LNCaP clone FGC (cell line): Measurements from ENCODE around the gene B3GNT3.
"Not testable (repeated sequence)": the region's sequence is repeated elsewhere in the genome, so short reads cannot be mapped to it uniquely, and the experiment has no call there.

ENCODE experiments used
- DNase-seq: peaks from one replicate; pipeline ENCODE4 v3.0.0-alpha.2; 2011; ENCODE audit warnings: low read depth
- H3K4me3 ChIP-seq: 2 replicates; pipeline ENCODE4 v1.5.1; 2011; ENCODE audit warnings: mild to moderate bottlenecking, low read depth, low read length, control low read depth
- TF ChIP-seq, protein P1 (sequence below): IDR thresholded peaks from 2 replicates; pipeline ENCODE4 v1.5.1; 2012; ENCODE audit warnings: mild to moderate bottlenecking; ENCODE audit not compliant: control insufficient read depth, insufficient read depth; ENCODE audit errors: extremely low read depth

The B3GNT3 gene

GRCh38 chr19:17790059-17790780, 4.7 kb upstream of the B3GNT3 start:
- no peak overlapping the region for H3K4me3 ChIP-seq
- TF ChIP-seq, protein P1, sequence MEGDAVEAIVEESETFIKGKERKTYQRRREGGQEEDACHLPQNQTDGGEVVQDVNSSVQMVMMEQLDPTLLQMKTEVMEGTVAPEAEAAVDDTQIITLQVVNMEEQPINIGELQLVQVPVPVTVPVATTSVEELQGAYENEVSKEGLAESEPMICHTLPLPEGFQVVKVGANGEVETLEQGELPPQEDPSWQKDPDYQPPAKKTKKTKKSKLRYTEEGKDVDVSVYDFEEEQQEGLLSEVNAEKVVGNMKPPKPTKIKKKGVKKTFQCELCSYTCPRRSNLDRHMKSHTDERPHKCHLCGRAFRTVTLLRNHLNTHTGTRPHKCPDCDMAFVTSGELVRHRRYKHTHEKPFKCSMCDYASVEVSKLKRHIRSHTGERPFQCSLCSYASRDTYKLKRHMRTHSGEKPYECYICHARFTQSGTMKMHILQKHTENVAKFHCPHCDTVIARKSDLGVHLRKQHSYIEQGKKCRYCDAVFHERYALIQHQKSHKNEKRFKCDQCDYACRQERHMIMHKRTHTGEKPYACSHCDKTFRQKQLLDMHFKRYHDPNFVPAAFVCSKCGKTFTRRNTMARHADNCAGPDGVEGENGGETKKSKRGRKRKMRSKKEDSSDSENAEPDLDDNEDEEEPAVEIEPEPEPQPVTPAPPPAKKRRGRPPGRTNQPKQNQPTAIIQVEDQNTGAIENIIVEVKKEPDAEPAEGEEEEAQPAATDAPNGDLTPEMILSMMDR: no peak
- DNase-seq: peak; percentile 17

DNA sequence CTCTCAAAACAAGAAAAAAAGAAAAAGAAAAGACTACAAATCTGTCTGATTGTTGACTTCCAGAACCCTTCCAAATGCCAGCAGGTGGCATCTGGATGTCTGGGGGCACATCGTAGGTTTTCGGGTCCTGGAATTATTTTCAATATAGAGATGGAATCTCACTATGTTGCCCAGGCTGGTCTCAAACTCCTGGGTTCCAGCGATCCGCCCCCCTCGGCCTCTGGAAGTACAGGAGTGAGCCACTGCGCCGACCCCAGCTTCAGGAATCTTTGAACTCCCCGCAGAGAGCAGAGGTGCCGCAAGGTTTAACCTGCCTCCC, 567 bp upstream of the B3GNT3 start:
- TF ChIP-seq, protein P1: no peak
- no peak for DNase-seq
- no peak overlapping the region for H3K4me3 ChIP-seq

GRCh38 chr19:17795495-17795856, 538 bp downstream of the B3GNT3 start:
- DNase-seq: no peak
- no peak overlapping the region for H3K4me3 ChIP-seq
- TF ChIP-seq, protein P1: no peak

DNA sequence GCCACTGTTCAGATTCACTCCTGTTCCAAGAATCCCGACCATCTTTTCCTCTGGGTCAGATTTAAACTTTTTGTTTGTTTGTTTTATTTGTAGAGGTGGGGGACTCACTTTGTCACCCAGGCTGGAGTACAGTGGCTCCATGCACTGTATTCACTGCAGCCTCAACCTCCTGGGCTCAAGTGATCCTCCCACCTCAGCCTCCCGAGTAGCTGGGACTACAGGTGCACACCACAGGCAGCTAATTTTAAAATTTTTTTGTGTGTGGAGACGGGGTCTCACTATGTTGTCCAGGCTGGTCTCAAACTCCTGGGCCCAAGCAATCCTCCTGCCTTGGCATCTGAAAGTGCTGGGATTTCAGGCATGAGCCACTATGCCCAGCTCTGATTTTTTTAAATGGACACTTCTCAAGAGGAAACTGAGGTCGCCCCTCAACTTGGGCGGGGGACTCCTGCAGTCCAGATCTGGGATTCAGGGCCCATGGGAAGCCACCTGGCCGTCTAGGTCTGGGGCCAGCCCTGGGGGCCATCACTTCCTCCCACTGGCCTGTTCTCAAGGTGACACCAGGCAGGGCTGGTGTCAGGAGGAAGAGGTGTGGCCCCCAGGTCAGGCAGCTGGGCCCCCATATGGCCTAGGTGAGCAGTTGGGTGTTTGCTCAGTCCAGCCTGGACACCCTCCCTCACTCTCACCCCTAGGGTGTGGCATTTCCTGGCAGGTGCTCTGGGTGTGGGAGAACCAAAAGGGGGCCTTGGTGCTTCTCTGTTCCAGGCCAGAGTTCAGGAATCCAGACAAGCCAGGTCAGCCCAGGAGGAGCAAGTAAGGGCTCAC, 1.3 kb downstream of the B3GNT3 start:
- TF ChIP-seq, protein P1: no peak
- no peak for DNase-seq
- H3K4me3 ChIP-seq: no peak overlapping the region

- H3K4me3 ChIP-seq: no peak overlapping the region
- TF ChIP-seq, protein P1: no peak
These were observed 2.0 kb downstream of the B3GNT3 start for GRCh38 chr19:17796838-17797423.

GRCh38 chr19:17797424-17798201, 2.7 kb downstream of the B3GNT3 start:
- H3K4me3 ChIP-seq: no peak overlapping the region
- TF ChIP-seq, protein P1: no peak
- DNase-seq: no peak

More at GRCh38 chr19:17796838-17797423, 2.0 kb downstream of the B3GNT3 start:
- DNase-seq: no peak

GRCh38 chr19:17798599-17798998, 3.7 kb downstream of the B3GNT3 start:
- H3K4me3 ChIP-seq, DNase-seq: not testable (repeated sequence)
